22Rv1 (cell line): ENCODE data around the gene CD5L.

Source experiments
- H3K27ac ChIP-seq: fragments of 450-650 bp; 2 replicates; pipeline ENCODE4 v1.5.1; 2017
- ZFX ChIP-seq: fragments of 450-650 bp; IDR thresholded peaks from 2 replicates; pipeline ENCODE4 v1.6.1; 2017; ENCODE audit warnings: antibody characterized with exemption, borderline replicate concordance
- TF ChIP-seq, protein P1 (sequence below): fragments of 450-650 bp; IDR thresholded peaks from 2 replicates; pipeline ENCODE4 v1.5.1; 2017; ENCODE audit warnings: mild to moderate bottlenecking

CD5L gene

DNA sequence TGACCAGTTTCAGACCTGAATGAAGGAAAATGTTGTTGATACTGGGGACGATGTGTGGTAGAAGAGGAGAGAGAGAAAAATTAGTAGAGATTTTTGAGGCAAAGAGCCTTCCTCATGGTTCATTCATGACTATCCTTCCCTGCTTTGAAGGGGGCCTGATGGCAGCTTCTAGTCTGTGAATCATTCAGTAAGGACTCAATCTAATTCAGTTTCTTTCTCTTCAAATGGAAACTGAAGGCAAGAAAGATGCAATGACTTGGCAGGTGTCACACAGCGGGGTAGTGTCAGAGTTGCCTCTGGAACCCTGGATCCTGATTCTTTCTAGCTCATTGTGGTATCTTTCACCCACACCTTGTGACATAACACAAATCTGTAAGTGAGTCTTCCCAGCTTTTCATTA is 14.9 kb upstream of the CD5L start:
- TF ChIP-seq, protein P1, sequence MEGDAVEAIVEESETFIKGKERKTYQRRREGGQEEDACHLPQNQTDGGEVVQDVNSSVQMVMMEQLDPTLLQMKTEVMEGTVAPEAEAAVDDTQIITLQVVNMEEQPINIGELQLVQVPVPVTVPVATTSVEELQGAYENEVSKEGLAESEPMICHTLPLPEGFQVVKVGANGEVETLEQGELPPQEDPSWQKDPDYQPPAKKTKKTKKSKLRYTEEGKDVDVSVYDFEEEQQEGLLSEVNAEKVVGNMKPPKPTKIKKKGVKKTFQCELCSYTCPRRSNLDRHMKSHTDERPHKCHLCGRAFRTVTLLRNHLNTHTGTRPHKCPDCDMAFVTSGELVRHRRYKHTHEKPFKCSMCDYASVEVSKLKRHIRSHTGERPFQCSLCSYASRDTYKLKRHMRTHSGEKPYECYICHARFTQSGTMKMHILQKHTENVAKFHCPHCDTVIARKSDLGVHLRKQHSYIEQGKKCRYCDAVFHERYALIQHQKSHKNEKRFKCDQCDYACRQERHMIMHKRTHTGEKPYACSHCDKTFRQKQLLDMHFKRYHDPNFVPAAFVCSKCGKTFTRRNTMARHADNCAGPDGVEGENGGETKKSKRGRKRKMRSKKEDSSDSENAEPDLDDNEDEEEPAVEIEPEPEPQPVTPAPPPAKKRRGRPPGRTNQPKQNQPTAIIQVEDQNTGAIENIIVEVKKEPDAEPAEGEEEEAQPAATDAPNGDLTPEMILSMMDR: no peak
- TF ChIP-seq ZFX: no peak
- H3K27ac ChIP-seq: no peak overlapping the region

DNA sequence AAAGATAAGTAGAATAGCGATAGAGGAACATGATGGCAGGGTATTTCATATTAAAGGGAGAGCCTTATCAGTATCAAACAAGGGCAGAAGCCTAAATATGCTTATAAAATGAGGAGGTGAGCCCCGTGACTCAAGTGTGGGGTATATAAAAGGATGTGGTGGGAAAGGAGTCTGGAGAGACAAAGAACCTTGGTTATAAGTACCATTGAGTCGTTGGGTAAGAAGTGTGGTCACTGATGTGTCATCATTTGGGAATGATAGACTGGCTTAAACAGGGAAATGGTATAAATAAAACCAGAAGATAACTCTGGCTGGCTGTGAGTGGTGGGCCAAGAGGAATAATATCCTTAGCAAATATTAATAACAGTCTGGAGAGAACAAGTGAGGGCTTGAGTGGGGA is 10.9 kb upstream of the CD5L start:
- TF ChIP-seq, protein P1: no peak
- no peak for TF ChIP-seq ZFX

DNA sequence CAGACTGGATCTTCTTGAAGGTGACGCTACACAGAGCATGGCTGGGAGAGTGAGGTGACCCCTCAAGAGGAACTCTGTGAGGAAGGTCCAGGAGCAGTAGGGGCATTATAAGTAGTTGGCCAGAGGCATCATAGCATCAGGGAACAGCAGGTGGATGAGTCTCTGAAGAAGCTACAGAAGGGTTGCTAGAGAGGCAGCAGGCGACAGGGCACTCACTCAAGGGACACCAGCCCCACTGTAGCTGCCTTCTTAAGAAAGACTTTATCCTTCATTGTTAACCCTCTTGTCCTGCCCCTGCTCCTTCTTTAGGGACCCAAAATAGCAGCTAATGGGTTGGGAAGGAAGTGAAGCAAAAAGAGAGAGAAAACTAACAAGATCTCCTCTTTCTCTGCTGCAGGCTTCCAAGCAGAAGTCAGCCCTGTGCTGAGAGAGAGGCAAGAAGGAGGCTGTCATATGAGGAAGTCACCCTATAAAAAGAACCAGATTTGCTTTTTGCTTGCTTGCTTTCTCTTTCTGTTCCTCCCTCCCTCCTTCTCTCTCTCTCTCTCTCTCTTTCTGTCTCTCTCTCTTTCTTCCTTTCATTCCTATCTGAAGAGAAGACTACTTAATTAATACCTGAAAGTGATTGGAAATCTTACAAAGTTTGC is 7.7 kb upstream of the CD5L start:
- TF ChIP-seq, protein P1: no peak
- TF ChIP-seq ZFX: no peak
- H3K27ac ChIP-seq: no peak overlapping the region

More for the DNA sequence above, 10.9 kb upstream of the CD5L start:
- no peak overlapping the region for H3K27ac ChIP-seq

DNA sequence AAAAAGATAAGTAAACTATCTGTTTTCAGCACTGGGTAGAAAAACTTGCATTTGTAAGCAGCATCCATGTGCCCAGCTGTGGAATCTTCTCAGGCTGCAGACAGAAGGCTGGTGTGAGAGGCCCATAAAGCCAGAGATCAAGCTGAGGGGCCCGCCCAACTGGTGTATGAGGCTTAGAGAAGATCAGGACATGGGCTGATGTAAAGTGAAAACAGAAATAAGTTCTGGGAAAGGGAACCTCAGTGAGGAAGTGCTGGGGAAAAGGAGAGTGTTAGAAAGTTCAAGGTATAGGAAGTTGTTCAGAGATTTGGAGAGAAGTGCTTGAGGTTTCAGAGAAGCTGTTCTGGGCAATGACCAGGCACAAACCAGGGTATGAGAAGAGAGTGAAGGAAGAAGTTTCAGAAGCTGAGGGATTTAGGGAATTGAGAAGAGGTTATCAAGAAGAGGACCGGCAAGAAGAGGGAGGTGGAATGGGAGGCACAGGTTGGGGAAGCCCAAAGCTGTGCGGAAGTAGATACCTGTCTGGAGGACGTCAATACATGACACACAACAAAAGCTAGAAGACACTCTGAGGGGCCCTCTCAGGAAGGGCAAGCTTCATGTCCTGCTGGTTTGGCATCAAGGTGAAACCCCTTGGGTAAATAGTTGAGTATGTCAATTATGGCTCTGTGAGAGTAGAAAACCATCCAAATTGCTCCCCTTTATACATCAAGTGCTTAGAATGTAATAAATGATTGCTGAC is 2.7 kb upstream of the CD5L start:
- H3K27ac ChIP-seq: no peak overlapping the region
- TF ChIP-seq, protein P1: no peak
- no peak for TF ChIP-seq ZFX

DNA sequence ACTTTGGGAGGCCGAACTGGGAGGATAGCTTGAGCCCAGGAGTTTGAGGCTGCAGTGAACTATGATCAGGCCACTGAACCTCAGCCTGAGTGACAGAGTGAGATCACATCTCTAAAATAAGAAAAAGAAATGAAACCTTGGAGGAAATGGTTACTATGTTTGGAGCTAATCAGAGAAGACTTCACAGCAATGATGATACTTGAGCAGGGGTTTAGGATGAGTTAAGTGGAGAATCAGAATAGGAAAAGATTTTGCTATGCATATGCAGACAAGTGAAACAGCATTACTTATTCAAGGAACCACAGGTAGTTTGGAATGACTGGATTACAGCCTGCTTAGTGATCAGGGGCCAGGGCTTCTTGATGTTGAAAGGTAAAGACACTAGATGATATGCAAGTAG is 1.3 kb upstream of the CD5L start:
- H3K27ac ChIP-seq: no peak overlapping the region
- TF ChIP-seq, protein P1: no peak
- no peak for TF ChIP-seq ZFX

DNA sequence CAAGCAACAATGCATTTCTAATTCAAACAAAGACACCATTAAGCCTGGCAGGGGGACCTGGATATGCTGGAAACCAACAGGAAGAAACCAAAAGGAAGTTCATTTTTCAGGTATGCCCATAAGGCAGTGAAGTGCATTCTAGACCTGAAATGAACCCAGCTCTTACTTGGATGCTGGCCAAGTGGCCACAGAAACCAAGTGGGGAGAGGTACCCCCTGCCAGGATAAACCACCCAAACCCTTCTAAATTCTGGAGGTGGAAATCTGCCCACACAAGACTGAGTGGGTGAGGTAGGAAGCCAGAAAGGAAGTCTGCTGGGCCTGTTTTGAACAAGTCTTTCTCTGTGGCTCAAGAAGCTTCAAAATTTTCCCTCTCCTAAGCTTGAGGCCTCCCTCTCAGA is 2.6 kb downstream of the CD5L start:
- no peak for TF ChIP-seq ZFX
- TF ChIP-seq, protein P1: no peak

DNA sequence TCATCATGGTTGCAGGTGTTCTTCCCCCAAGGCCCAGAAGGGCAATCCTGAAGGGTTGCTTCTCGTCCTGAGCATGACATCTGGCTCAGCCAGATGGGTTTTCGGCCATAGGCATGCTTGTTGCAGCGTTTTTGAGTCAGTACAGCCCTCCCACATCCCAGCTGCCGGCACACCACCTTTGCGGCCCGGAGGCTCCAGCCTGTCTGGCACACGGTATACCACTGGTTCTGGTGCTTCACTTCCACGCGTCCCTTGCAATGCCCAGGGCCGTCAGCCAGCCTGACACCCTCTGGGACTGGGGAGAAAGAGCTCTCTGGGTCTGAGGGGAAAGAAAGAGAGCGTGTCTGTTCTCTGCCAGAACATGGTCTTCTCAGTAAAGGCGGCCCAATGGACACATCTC is 7.2 kb downstream of the CD5L start:
- no peak overlapping the region for H3K27ac ChIP-seq
- no peak for TF ChIP-seq ZFX
- TF ChIP-seq, protein P1: no peak

More for the DNA sequence above, 2.6 kb downstream of the CD5L start:
- H3K27ac ChIP-seq: no peak overlapping the region
